ENCODE measurements around the gene PTPN12.

The PTPN12 gene

DNA sequence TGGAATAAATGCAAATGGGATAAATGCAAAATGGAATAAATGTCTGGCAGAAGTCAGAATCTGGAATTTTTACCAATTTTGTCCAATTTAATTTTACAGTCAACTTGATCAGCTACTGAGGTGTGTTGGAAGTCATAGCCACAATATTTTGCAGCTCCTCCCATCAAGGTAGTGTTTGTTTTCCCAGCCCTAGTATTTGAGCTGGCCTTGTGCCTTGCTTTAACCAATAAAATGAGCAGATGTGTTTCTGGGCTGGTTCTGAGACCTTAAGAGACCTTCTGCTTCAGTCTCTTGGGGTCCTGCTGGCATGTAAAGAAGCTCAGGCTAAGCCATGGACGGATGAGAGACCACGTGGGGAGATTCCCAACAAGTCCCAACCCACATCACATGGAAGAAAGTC, 116.5 kb downstream of the PTPN12 start:
- no peak for DNase-seq
- TF ChIP-seq GATA1 (IDR thresholded peaks at IDR 0.05; ENCODE audit: low read depth, low read length) (no peak), POLR2A (IDR thresholded peaks at IDR 0.05; ENCODE audit: low read length) (no peak)

GRCh38 chr7:77655356-77655755, 118.3 kb downstream of the PTPN12 start:
- TF ChIP-seq POLR2A (IDR thresholded peaks at IDR 0.05; ENCODE audit: low read length) (no peak), GATA1 (IDR thresholded peaks at IDR 0.05; ENCODE audit: low read depth, low read length) (no peak)
- DNase-seq = no peak

DNA sequence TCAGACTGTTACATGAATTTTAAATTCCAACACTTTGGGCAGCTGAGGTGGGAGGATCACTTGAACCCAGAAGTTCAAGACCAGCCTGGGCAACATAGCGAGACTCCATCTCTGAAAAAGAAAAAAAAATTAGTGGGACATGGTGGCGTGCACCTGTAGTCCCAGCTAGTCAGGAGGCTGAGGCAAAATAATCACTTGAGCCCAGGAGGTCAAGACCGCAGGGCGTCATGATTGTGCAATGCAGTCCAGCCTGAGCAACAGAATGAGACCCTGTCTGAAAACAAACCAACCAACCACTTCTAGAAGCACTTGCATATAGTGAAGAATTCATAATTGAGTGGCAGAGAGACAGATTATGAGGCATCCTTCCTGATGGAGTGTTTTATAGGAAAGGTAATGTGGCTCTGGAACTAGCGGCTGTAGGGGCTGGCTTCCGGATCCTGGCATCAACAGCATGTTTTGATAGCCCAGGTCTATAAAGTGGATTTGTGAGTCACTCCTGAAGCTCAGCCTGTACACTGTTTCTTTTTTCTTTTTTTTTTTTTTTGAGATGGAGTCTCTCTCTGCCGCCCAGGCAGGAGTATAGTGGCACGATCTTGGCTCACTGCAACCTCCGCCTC, 118.9 kb downstream of the PTPN12 start:
- TF ChIP-seq GATA1 (IDR thresholded peaks at IDR 0.05; ENCODE audit: low read depth, low read length) (no peak), POLR2A (IDR thresholded peaks at IDR 0.05; ENCODE audit: low read length) (no peak)

GRCh38 chr7:77657427-77658224, 120.5 kb downstream of the PTPN12 start:
- peak; percentile 60 to 70 for DNase-seq
- no peak for TF ChIP-seq POLR2A (IDR thresholded peaks at IDR 0.05; ENCODE audit: low read length)
- TF ChIP-seq GATA1 (IDR thresholded peaks at IDR 0.05; ENCODE audit: low read depth, low read length) = no peak

More for the DNA sequence above, 118.9 kb downstream of the PTPN12 start:
- no peak for DNase-seq

DNA sequence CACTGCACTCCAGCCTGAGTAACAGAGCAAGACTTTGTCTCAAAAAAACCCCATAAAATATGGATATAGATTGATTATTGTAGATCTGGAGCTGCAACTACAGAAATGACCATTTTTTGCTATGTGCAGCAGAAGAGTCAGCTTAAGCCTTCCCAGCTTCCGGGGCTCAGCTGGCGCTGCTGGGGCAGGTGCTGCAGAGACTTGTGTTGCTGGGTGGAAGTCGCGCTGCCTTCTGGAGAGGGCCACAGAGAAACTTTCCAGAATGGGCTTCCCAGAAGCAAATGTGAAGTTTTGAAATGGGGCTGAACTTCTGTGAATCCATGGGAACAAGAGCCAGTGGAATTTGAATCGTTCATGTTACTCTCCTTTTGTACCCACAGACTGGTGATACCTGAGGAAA, 121.8 kb downstream of the PTPN12 start:
- DNase-seq = no peak
- TF ChIP-seq GATA1 (IDR thresholded peaks at IDR 0.05; ENCODE audit: low read depth, low read length) (no peak), POLR2A (IDR thresholded peaks at IDR 0.05; ENCODE audit: low read length) (no peak)

GRCh38 chr7:77661816-77662215, 124.7 kb downstream of the PTPN12 start:
- TF ChIP-seq GATA1 (IDR thresholded peaks at IDR 0.05; ENCODE audit: low read depth, low read length) (no peak), POLR2A (IDR thresholded peaks at IDR 0.05; ENCODE audit: low read length) (no peak)
- no peak for DNase-seq

DNA sequence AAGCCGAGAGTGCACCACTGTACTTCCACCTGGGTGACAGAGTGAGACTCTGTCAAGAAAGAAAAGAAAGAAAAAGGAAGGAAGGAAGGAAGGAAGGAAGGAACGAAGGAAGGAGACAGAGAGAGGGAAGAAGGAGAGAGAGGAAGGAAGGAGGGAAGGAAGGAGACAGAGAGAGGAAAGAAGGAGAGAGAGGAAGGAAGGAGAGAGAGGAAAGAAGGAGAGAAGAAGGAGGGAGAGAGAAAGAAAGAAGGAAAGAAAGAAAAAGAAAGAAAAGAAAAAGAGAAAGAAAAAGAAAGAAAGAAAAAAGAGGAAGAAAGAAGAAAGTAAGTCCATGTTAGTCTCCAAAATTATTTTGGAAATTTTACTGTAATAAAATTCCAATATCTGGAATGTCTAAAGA, 125.8 kb downstream of the PTPN12 start:
- TF ChIP-seq POLR2A (IDR thresholded peaks at IDR 0.05; ENCODE audit: low read length) = no peak
- no peak for TF ChIP-seq GATA1 (IDR thresholded peaks at IDR 0.05; ENCODE audit: low read depth, low read length)
- no peak for DNase-seq

GRCh38 chr7:77664715-77665114, 127.6 kb downstream of the PTPN12 start:
- no peak for TF ChIP-seq POLR2A (IDR thresholded peaks at IDR 0.05; ENCODE audit: low read length)
- no peak for TF ChIP-seq GATA1 (IDR thresholded peaks at IDR 0.05; ENCODE audit: low read depth, low read length)

DNA sequence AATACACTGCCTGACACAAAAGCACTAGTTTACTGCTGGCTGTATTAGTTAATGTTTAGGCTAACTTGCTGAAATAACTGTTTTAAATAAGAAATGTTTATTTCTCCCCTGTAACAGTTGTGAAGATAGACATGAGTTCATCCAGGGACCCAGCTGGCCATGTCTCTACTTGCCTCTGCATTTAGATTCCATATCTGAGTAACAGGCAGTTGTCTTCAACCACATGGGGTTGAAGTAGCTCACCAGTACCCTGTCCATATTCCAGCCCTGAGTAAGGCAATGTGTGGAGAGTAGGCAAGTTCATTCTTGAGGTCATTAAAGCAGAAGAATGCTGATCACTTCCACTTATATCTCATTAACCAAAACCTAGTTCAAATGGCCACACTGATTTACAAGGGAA, 128.1 kb downstream of the PTPN12 start:
- DNase-seq = no peak
- TF ChIP-seq GATA1 (IDR thresholded peaks at IDR 0.05; ENCODE audit: low read depth, low read length) (no peak), POLR2A (IDR thresholded peaks at IDR 0.05; ENCODE audit: low read length) (no peak)

More at GRCh38 chr7:77664715-77665114, 127.6 kb downstream of the PTPN12 start:
- DNase-seq = no peak

GRCh38 chr7:77667459-77668086, 130.5 kb downstream of the PTPN12 start:
- no peak for DNase-seq
- TF ChIP-seq GATA1 (IDR thresholded peaks at IDR 0.05; ENCODE audit: low read depth, low read length) (no peak), POLR2A (IDR thresholded peaks at IDR 0.05; ENCODE audit: low read length) (no peak)

DNA sequence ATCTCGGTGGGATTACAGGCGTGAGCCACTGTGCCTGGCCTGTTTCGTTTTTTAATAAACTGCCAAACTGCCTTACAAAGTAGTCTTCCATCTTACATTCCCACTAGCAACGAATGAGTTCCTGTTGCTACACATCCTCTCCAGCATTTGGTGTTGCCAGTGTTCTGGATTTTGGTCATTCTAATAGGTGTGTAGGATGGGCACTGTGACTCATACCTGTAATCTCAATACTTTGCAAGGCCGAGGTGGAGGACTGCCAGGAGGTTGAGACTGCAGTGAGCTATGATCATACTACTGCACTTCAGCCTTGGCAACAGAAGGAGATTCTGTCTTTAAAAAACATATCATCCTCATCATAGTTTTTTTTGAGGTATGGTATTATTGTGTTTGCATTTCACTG, 137.8 kb downstream of the PTPN12 start:
- no peak for DNase-seq
- TF ChIP-seq POLR2A (IDR thresholded peaks at IDR 0.05; ENCODE audit: low read length) (no peak), GATA1 (IDR thresholded peaks at IDR 0.05; ENCODE audit: low read depth, low read length) (no peak)

DNA sequence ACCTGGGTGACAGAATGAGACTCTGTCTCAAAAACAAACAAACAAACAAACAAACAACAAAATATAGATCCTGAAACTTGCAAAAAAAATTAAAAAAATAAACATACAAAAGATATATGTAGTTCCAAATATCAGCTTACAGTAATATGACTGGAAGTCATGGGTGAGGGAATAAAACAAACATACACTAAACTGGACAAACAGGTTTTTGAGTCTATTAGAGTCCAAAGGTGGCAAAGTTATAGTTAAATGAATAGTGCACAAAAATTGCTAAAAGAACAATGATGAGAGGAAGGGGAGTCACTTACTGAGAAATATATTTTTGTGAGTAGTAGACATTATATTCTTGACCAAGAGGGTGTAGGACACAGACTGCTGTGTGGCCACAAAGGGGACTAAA, 142.5 kb downstream of the PTPN12 start:
- no peak for DNase-seq
- no peak for TF ChIP-seq POLR2A (IDR thresholded peaks at IDR 0.05; ENCODE audit: low read length)
- no peak for TF ChIP-seq GATA1 (IDR thresholded peaks at IDR 0.05; ENCODE audit: low read depth, low read length)

GRCh38 chr7:77680266-77680665, 143.2 kb downstream of the PTPN12 start:
- DNase-seq = no peak
- TF ChIP-seq POLR2A (IDR thresholded peaks at IDR 0.05; ENCODE audit: low read length) = no peak
- no peak for TF ChIP-seq GATA1 (IDR thresholded peaks at IDR 0.05; ENCODE audit: low read depth, low read length)

- DNase-seq = no peak
- TF ChIP-seq POLR2A (IDR thresholded peaks at IDR 0.05; ENCODE audit: low read length) (no peak), GATA1 (IDR thresholded peaks at IDR 0.05; ENCODE audit: low read depth, low read length) (no peak)
Observed at GRCh38 chr7:77684030-77684429, 146.9 kb downstream of the PTPN12 start.
